Gastroesophageal sphincter (tissue), 3 donors: ENCODE data around the gene TXNRD1.

Experiments used
- EP300 ChIP-seq: sonication (generic); formaldehyde crosslinking; IDR thresholded peaks from one replicate; pipeline ENCODE4 v1.6.1; 2017; ENCODE audit warnings: antibody characterized with exemption, mild to moderate bottlenecking
- POLR2A ChIP-seq, 2 donors: fragments of 450-650 bp; IDR thresholded peaks; one replicate each; pipeline ENCODE4 v1.6.1; 2017; ENCODE audit warnings: antibody characterized with exemption in 2 of 2, mild to moderate bottlenecking in 2 of 2, moderate library complexity in 1 of 2
- POLR2AphosphoS5 ChIP-seq: sonication (generic); formaldehyde crosslinking; IDR thresholded peaks from one replicate; pipeline ENCODE4 v1.6.1; 2017; ENCODE audit warnings: antibody characterized with exemption
- TF ChIP-seq, protein P1 (sequence below), 4 experiments: fragments of 200-600 bp in 2 of 4; fragments of 450-650 bp in 2 of 4; sonication (generic) in 1 of 4; IDR thresholded peaks; one replicate each; pipeline ENCODE4 v1.5.1; 2017 to 2019; ENCODE audit warnings: antibody characterized with exemption in 4 of 4, mild to moderate bottlenecking in 2 of 4, moderate library complexity in 2 of 4

DNA sequence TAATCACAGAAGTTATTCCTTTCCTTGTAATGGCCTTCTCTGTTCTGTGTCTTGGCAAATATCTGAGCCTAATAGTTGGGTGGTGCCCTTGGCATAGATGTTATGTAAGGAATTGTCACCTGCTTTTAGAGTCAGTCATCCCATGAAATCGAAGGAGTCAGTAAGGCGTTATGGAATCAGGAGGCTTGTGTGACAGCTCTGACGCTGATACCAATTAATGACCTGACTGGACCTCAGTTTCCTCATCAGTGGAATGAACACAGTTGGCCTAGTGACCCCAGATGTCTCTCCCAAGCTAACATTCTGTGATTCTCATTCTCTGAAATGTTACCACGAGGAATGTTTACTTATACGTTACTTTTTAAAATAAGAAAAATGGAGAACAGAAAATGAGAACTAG, 32.1 kb downstream of the TXNRD1 start:
- TF ChIP-seq, protein P1, sequence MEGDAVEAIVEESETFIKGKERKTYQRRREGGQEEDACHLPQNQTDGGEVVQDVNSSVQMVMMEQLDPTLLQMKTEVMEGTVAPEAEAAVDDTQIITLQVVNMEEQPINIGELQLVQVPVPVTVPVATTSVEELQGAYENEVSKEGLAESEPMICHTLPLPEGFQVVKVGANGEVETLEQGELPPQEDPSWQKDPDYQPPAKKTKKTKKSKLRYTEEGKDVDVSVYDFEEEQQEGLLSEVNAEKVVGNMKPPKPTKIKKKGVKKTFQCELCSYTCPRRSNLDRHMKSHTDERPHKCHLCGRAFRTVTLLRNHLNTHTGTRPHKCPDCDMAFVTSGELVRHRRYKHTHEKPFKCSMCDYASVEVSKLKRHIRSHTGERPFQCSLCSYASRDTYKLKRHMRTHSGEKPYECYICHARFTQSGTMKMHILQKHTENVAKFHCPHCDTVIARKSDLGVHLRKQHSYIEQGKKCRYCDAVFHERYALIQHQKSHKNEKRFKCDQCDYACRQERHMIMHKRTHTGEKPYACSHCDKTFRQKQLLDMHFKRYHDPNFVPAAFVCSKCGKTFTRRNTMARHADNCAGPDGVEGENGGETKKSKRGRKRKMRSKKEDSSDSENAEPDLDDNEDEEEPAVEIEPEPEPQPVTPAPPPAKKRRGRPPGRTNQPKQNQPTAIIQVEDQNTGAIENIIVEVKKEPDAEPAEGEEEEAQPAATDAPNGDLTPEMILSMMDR (IDR thresholded peaks at IDR 0.05) = no peak
- no peak for TF ChIP-seq POLR2A (IDR thresholded peaks at IDR 0.05)
- TF ChIP-seq EP300 = no peak
- TF ChIP-seq POLR2AphosphoS5 = no peak
